ENCODE results near the gene MUC2.

DNA sequence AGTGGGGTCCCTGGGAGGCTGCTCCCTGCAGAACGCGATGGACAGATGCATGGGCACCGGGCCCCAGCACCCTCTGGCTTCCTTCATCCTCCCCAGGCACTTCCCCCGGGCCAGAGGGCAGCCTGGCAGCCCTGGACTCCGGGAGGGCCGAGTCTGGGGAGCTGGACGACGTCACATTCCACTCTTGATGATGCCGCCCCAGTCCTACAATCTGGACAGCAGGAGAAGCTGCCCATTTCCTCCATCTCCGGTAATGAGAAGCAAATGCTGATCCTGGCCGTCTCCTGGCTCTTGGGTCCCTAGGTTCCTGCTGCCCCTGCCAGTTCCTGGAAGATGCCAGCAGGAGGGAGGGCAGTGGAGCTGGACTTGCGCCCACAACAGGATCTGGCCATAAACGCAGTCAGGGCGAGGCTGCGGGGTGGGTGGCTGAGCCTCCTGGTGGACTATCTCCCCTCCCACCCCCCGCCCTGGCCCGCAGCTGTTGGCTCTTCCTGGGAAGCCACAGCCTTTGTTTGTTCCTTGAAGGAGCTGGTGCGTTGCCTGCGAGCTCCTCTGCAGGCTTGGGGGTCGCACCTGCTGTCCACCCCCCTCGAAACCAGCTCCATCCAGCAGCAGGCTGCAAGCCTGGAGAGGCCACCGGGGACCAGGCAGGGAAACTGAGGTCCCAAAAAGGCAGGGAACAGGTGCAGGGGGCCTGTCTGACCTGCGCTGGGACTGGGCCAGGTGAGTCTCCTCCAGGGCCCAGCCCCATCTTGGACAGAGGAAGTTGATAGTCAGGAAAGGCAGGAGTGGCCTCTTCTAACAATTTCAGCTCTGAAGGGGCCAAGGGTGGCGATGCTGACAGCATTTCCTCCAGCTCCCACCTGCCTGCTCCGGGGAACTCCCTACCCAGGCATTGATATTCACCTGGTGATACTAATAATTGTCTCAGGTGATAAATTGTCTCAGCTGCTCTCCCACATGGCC, 20.2 kb upstream of the MUC2 start:
- no peak for TF ChIP-seq POLR2AphosphoS5 (IDR thresholded peaks at IDR 0.05; ENCODE audit: borderline replicate concordance, low read depth, low read length)
- no peak for TF ChIP-seq FOXP2 (optimal IDR thresholded peaks at IDR 0.05; ENCODE audit: control extremely low read depth, extremely low read length, insufficient read depth)
- TF ChIP-seq EZH2 (IDR thresholded peaks at IDR 0.05) = no peak

Measured in SK-N-MC (cell line).